GM12878 (cell line): Measurements from ENCODE around the gene CALM3. TPM values are rescaled to one million over a fixed set of nuclear protein-coding genes. Genes with fewer than 3 reads are reported as not detected.

Source experiments
- ATAC-seq: fragments of 200-7000 bp; cut with Tn5 transposase; 3 replicates; pipeline ENCODE4 v1.9.1; 2020; ENCODE audit warnings: mild to moderate bottlenecking, moderate library complexity
- BruUV-seq: library from RNA; stranded (reverse); fragments of 400-500 nt; replicated peaks from 2 replicates; lab custom pipeline; 2021; lab: Mats Ljungman, UMichigan
- CTCF ChIA-PET: fragments of 300-600 bp; sonication (Branson Sonifier 250); formaldehyde crosslinking; extraction: SDS; loops from one replicate; lab custom pipeline; 2021; ENCODE audit warnings: inconsistent platforms; lab: Yijun Ruan, JAX
- POLR2A ChIA-PET: fragments of 350-600 bp; formaldehyde crosslinking; extraction: SDS; loops from one replicate; lab custom pipeline; 2021; ENCODE audit warnings: inconsistent platforms; lab: Charles Lee
- RAD21 ChIA-PET: fragments of 300-600 bp; sonication (Branson Sonifier 250); formaldehyde crosslinking; loops from one replicate; lab custom pipeline; 2023; ENCODE audit warnings: antibody characterized with exemption; ENCODE audit not compliant: unreplicated experiment; lab: Charles Lee
- SMC1A ChIA-PET: fragments of 300-600 bp; sonication (Branson Sonifier 250); formaldehyde crosslinking; loops from one replicate; lab custom pipeline; 2023; ENCODE audit not compliant: unreplicated experiment, uncharacterized antibody; lab: Charles Lee
- DNase-seq: peaks from one replicate; pipeline ENCODE4 v3.0.0-alpha.2; 2011; ENCODE audit warnings: low read depth, low spot score
- FAIRE-seq: peaks from 3 replicates; lab custom pipeline; 2011; peaks lifted over from hg19 to GRCh38; lab: Jason Lieb, UNC
- H2AFZ ChIP-seq: 2 replicates; pipeline ENCODE4 v1.6.0; 2011; ENCODE audit warnings: low read depth, low read length, control low read depth; ENCODE audit not compliant: control insufficient read depth
- H3K27ac ChIP-seq: 2 replicates; pipeline ENCODE4 v1.5.1; 2011; ENCODE audit warnings: control low read depth; ENCODE audit not compliant: control insufficient read depth, insufficient read depth
- H3K27me3 ChIP-seq, 2 experiments: replicated peaks in 1 of 2; 2 replicates each; pipeline versions ENCODE4 v1.6.0 to v1.6.1; 2011; ENCODE audit warnings: low read length in 1 of 2; ENCODE audit not compliant: control insufficient read depth in 2 of 2, insufficient read depth in 2 of 2
- H3K36me3 ChIP-seq, 2 experiments: 2 replicates each; pipeline ENCODE4 v1.5.1; 2011; ENCODE audit warnings: low read length in 1 of 2; ENCODE audit not compliant: control insufficient read depth in 2 of 2, insufficient read depth in 2 of 2
- H3K4me1 ChIP-seq: 2 replicates; pipeline ENCODE4 v1.6.1; 2011; ENCODE audit warnings: mild to moderate bottlenecking, low read length, moderate library complexity, mixed read lengths; ENCODE audit not compliant: control insufficient read depth, insufficient read depth
- H3K4me2 ChIP-seq: 2 replicates; pipeline ENCODE4 v1.6.0; 2011; ENCODE audit warnings: control low read depth; ENCODE audit not compliant: control insufficient read depth, insufficient read depth
- H3K4me3 ChIP-seq: fragments of 200-600 bp; sonication (generic); 2 replicates; pipeline ENCODE4 v1.5.1; 2016
- H3K79me2 ChIP-seq: 2 replicates; pipeline ENCODE4 v1.6.0; 2011; ENCODE audit warnings: low read length; ENCODE audit not compliant: control insufficient read depth, insufficient read depth
- H3K9ac ChIP-seq: 2 replicates; pipeline ENCODE4 v1.8.0; 2011; ENCODE audit warnings: low read length, control low read depth, mixed read lengths; ENCODE audit not compliant: control insufficient read depth, insufficient read depth
- H3K9me3 ChIP-seq: replicated peaks from 3 replicates; pipeline ENCODE4 v1.5.1; 2011; ENCODE audit warnings: mild to moderate bottlenecking, low read length; ENCODE audit not compliant: control insufficient read depth, insufficient read depth
- H4K20me1 ChIP-seq: 2 replicates; pipeline ENCODE4 v1.6.0; 2011; ENCODE audit not compliant: control insufficient read depth, insufficient read depth
- CEBPB ChIP-seq, 2 experiments: fragments of 150-350 bp in 1 of 2; IDR thresholded peaks; 2 replicates each; pipeline ENCODE4 v1.6.1; 2012 to 2014; ENCODE audit warnings: low read depth in 2 of 2, low read length in 2 of 2, borderline replicate concordance in 1 of 2, inconsistent platforms in 1 of 2
- CHD1 ChIP-seq: IDR thresholded peaks from 2 replicates; pipeline ENCODE4 v1.6.1; 2012; ENCODE audit warnings: low read depth, low read length, improper control_type of control experiment
- HDAC6 ChIP-seq: fragments of 200-600 bp; sonication (generic); IDR thresholded peaks from one replicate; pipeline ENCODE4 v1.8.0; 2017; ENCODE audit warnings: antibody characterized with exemption; ENCODE audit not compliant: unreplicated experiment
- KAT2A ChIP-seq: conservative IDR thresholded peaks from 2 replicates; pipeline ENCODE4 v1.6.1; 2011; ENCODE audit warnings: low read depth, low read length; ENCODE audit not compliant: control insufficient read depth
- NBN ChIP-seq: fragments of 450-650 bp; IDR thresholded peaks from 2 replicates; pipeline ENCODE4 v1.6.1; 2016
- PAX8 ChIP-seq: fragments of 450-650 bp; IDR thresholded peaks from 2 replicates; pipeline ENCODE4 v1.6.1; 2017; ENCODE audit warnings: mild to moderate bottlenecking, moderate library complexity
- RB1 ChIP-seq: fragments of 450-650 bp; formaldehyde crosslinking; IDR thresholded peaks from 2 replicates; pipeline ENCODE4 v1.6.1; 2017; ENCODE audit warnings: mild to moderate bottlenecking, borderline replicate concordance
- RCOR1 ChIP-seq: conservative IDR thresholded peaks from 2 replicates; pipeline ENCODE4 v1.6.1; 2012; ENCODE audit warnings: low read depth, low read length, improper control_type of control experiment
- RUNX3 ChIP-seq: IDR thresholded peaks from 2 replicates; pipeline ENCODE4 v1.6.1; 2012; ENCODE audit warnings: low read length, inconsistent platforms
- SREBF1 ChIP-seq: IDR thresholded peaks from 2 replicates; pipeline ENCODE4 v1.6.1; 2012; ENCODE audit warnings: mild to moderate bottlenecking, low read length
- SUPT20H ChIP-seq: IDR thresholded peaks from 2 replicates; pipeline ENCODE4 v1.6.1; 2011; ENCODE audit warnings: low read depth, mild to moderate bottlenecking, low read length, moderate library complexity, borderline replicate concordance; ENCODE audit not compliant: control insufficient read depth
- TCF12 ChIP-seq: IDR thresholded peaks from 2 replicates; pipeline ENCODE4 v1.6.1; 2011; ENCODE audit warnings: low read depth, mild to moderate bottlenecking, low read length
- WRNIP1 ChIP-seq: IDR thresholded peaks from 2 replicates; pipeline ENCODE4 v1.6.1; 2011; ENCODE audit warnings: low read depth, low read length, improper control_type of control experiment, borderline replicate concordance
- ZNF274 ChIP-seq: IDR thresholded peaks from one replicate; pipeline ENCODE4 v1.8.0; 2011; ENCODE audit not compliant: insufficient read length, insufficient read depth
- ZNF622 ChIP-seq: fragments of 450-650 bp; IDR thresholded peaks from 2 replicates; pipeline ENCODE4 v1.6.1; 2017; ENCODE audit warnings: mild to moderate bottlenecking, inconsistent platforms
- WGBS: methylation state at CpG from one replicate; pipeline ENCODE4 v1.1.6; 2016; ENCODE audit warnings: low lambda C conversion rate; ENCODE audit not compliant: insufficient replicate concordance, insufficient coverage; ENCODE audit errors: missing lambda C conversion rate; 5-methylcytosine and 5-hydroxymethylcytosine counted together
- in situ Hi-C: fragments of 300-500 bp; cut with MboI; formaldehyde crosslinking; loops from 9 replicates; pipeline ENCODE4 v1.14.3; 2018; ENCODE audit warnings: mixed read lengths
- intact Hi-C: fragments of 100-400 bp; cut with micrococcal nuclease; formaldehyde crosslinking; loops from one replicate; pipeline ENCODE4 v1.14.2; 2022; ENCODE audit not compliant: unreplicated experiment
- polyA plus RNA-seq, 11 experiments: library from polyadenylated mRNA; depleted of rRNA in 4 of 11; unstranded in 6 of 11; stranded (reverse) in 5 of 11; fragments of >200 nt; fragmentation: Nextera tagmentation in 4 of 11; fragmentation: Illumina TruSeq in 1 of 11; extraction: Ambion mirVana in 4 of 11; extraction: Trizol in 1 of 11; gene quantifications; 1 replicate in 1 of 11; 2 replicates in 10 of 11; pipeline versions ENCODE4 v1.2.1 to v1.2.3, GENCODE V29; 2011 to 2016; ENCODE audit warnings: inconsistent platforms in 2 of 11, missing spikeins in 2 of 11, low read depth in 1 of 11
- total RNA-seq, 4 experiments: library from RNA; depleted of rRNA in 3 of 4; stranded (reverse); fragments of >200 nt in 3 of 4; fragmentation: Illumina TruSeq in 1 of 4; extraction: Trizol in 1 of 4; gene quantifications; 2 replicates each; pipeline versions ENCODE4 v1.2.1 to v1.2.3, GENCODE V29; 2013 to 2021
- TF ChIP-seq, protein P1 (sequence below): fragments of 450-650 bp; IDR thresholded peaks from 2 replicates; pipeline ENCODE4 v1.6.1; 2016; ENCODE audit warnings: mild to moderate bottlenecking
- TF ChIP-seq, protein P2 (sequence below): fragments of 450-650 bp; IDR thresholded peaks from 2 replicates; pipeline ENCODE4 v1.6.1; 2017; ENCODE audit warnings: mild to moderate bottlenecking
- TF ChIP-seq, protein P3 (sequence below): fragments of 450-650 bp; IDR thresholded peaks from 2 replicates; pipeline ENCODE4 v1.6.1; 2016; ENCODE audit warnings: mild to moderate bottlenecking, moderate library complexity, borderline replicate concordance

The CALM3 gene
- total and polyA plus RNA-seq, 10 of the 15 experiments (the other 5 are each of a cell fraction or from before 2014, with no cell fraction given): 164 to 849 (median 347) TPM

DNA sequence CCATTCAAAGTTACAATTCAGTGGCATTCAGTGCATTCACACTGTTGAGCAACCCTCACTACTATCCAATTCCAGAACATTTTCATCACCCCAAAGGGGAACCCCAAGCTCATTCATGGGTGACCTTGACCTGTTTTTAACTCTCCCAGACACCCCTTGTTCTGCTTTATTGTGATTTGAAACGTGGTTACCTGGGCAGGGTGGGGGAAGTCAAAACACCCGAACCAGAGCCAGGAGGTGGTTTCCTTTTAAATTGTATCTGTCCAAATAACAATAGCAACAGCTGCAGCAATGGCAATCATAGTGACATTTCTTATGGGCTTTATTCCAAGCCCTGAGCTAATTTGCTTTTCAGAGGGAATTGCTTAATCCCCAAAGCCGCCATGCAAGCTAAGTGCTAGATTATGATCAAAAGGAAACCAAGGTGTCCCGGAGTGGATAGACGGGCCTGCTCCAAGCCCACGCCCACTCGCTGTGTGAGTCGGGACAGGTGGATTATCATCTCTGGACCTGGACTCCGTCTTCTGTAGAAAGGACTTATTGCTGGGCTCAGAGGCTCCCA, 17.6 kb downstream of the CALM3 start:
- Histone ChIP-seq H3K9me3 (no peaks in the 10 kb centered on the region), H3K79me2 (peaks cover 27% of the 10 kb centered on the region), H3K9ac (peak overlapping the region; percentile 41; the same call in 1 of the 2 replicates), H2AFZ (no peak overlapping the region), H3K4me3 (peak overlapping the region; percentile 46; the same call in 1 of the 2 replicates), H3K27ac (peak overlapping the region; percentile 85), H3K4me1 (peaks cover 39% of the 10 kb centered on the region), H3K4me2 (peak overlapping the region; percentile 71), H4K20me1 (no peaks in the 10 kb centered on the region), H3K27me3 (no peaks in the 10 kb centered on the region), H3K36me3 (no peaks in the 10 kb centered on the region)
- peak; percentile 77 for DNase-seq
- intact Hi-C loops: no loop called here
- 48% methylated on average over 9 of the region's 9 CpGs for WGBS
- RAD21 ChIA-PET: interaction anchor here (0.6 to 11.8 kb wide), 10 partner anchors 10 to 222 kb away, joined by 3 to 245 read pairs (median 4); partner anchors contain the start of genes CALM3 and DACT3
- POLR2A ChIA-PET: interaction anchor here (0.6 to 7.7 kb wide), 8 partner anchors 10 to 271 kb away, joined by 3 to 72 read pairs (median 4); partner anchors contain the start of genes CALM3 and DACT3
- BruUV-seq: TSS peak; percentile 78
- in situ Hi-C loops: no loop called here
- CTCF ChIA-PET: interaction anchor here (1.0 to 13.7 kb wide), 5 partner anchors 10 to 103 kb away, joined by 3 to 434 read pairs (median 8); partner anchors contain the start of genes DACT3 and PTGIR
- FAIRE-seq: peak; percentile 81
- SMC1A ChIA-PET: interaction anchor here (0.6 to 17.6 kb wide), 7 partner anchors 8 to 734 kb away, joined by 3 to 286 read pairs (median 5); partner anchors contain the start of genes CALM3 and DACT3
- peak; percentile 63 for ATAC-seq
- TF ChIP-seq, protein P1, sequence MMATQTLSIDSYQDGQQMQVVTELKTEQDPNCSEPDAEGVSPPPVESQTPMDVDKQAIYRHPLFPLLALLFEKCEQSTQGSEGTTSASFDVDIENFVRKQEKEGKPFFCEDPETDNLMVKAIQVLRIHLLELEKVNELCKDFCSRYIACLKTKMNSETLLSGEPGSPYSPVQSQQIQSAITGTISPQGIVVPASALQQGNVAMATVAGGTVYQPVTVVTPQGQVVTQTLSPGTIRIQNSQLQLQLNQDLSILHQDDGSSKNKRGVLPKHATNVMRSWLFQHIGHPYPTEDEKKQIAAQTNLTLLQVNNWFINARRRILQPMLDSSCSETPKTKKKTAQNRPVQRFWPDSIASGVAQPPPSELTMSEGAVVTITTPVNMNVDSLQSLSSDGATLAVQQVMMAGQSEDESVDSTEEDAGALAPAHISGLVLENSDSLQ: no peak
- TF ChIP-seq ZNF274 (no peak), RB1 (no peak), RCOR1 (no peak), CHD1 (no peak), NBN (peak; percentile 42; the same call in 1 of the 2 replicates), HDAC6 (no peak), TCF12 (no peak), WRNIP1 (no peak), RUNX3 (peak; percentile 85), ZNF622 (no peak), PAX8 (peak; percentile 81; the same call in 1 of the 2 replicates), SREBF1 (no peak), CEBPB (IDR thresholded peaks at IDR 0.05; ENCODE audit: borderline replicate concordance in 1 of 2, low read depth in 2 of 2, low read length in 2 of 2) (peak in 1 of 2 experiments; percentile 58; a peak in 1 of 4 replicates), SUPT20H (no peak), KAT2A (no peak)
- TF ChIP-seq, protein P2, sequence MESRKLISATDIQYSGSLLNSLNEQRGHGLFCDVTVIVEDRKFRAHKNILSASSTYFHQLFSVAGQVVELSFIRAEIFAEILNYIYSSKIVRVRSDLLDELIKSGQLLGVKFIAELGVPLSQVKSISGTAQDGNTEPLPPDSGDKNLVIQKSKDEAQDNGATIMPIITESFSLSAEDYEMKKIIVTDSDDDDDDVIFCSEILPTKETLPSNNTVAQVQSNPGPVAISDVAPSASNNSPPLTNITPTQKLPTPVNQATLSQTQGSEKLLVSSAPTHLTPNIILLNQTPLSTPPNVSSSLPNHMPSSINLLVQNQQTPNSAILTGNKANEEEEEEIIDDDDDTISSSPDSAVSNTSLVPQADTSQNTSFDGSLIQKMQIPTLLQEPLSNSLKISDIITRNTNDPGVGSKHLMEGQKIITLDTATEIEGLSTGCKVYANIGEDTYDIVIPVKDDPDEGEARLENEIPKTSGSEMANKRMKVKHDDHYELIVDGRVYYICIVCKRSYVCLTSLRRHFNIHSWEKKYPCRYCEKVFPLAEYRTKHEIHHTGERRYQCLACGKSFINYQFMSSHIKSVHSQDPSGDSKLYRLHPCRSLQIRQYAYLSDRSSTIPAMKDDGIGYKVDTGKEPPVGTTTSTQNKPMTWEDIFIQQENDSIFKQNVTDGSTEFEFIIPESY: no peak
- TF ChIP-seq, protein P3, sequence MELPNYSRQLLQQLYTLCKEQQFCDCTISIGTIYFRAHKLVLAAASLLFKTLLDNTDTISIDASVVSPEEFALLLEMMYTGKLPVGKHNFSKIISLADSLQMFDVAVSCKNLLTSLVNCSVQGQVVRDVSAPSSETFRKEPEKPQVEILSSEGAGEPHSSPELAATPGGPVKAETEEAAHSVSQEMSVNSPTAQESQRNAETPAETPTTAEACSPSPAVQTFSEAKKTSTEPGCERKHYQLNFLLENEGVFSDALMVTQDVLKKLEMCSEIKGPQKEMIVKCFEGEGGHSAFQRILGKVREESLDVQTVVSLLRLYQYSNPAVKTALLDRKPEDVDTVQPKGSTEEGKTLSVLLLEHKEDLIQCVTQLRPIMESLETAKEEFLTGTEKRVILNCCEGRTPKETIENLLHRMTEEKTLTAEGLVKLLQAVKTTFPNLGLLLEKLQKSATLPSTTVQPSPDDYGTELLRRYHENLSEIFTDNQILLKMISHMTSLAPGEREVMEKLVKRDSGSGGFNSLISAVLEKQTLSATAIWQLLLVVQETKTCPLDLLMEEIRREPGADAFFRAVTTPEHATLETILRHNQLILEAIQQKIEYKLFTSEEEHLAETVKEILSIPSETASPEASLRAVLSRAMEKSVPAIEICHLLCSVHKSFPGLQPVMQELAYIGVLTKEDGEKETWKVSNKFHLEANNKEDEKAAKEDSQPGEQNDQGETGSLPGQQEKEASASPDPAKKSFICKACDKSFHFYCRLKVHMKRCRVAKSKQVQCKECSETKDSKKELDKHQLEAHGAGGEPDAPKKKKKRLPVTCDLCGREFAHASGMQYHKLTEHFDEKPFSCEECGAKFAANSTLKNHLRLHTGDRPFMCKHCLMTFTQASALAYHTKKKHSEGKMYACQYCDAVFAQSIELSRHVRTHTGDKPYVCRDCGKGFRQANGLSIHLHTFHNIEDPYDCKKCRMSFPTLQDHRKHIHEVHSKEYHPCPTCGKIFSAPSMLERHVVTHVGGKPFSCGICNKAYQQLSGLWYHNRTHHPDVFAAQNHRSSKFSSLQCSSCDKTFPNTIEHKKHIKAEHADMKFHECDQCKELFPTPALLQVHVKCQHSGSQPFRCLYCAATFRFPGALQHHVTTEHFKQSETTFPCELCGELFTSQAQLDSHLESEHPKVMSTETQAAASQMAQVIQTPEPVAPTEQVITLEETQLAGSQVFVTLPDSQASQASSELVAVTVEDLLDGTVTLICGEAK: peak; percentile 31; the same call in 1 of the 2 replicates
